COLO668 (cell line): Measurements from ENCODE around the gene PSMB10.
"Not testable (repeated sequence)": the region's sequence is repeated elsewhere in the genome, so short reads cannot be mapped to it uniquely, and the experiment has no call there.

Experiments
- DNase-seq: peaks from one replicate; lab custom pipeline; 2025; ENCODE audit not compliant: unreplicated experiment; lab: John Stamatoyannopoulos, UW

The PSMB10 gene

DNA sequence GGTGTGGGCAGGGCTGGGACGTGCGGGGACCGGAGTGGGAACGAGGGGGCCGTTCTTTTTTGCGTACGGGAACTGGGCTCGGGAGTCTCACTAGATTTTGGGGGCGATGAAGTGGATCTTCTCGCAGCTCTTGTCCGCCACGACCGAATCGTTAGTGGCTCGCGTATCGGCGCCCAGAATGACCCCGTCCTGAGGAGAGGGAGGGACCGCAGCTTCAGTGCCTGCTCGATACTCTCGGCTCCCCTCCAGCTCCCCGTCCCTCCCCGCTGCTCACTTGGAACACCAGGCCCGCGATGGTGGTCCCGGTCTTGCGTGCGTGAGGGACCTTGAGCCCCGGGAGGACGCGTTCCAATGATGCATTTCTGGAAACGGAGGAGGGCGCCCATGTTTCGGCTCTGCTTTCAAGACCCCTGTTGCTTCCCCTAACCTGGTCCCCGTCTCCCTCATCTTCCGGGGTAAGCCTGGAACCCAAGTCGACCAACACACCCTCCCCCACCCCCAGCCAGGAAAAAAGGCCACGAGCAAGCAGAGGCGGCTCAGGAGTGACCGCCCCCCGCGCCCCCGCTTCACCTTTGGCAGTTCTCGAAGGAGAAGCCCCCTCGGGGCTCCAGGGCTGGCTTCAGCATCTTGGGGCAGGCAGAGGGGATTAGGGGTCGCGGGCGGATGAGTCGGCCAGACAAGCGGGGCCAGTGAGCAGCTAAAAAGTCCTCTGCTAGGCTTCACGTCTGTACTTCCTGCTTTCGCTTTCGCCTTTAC is at the start of gene PSMB10:
Gene PSMB10, minus strand, starts transcription at position 727 of the 756 bp plus-strand sequence. Its CDS starts 101 bp downstream, at position 626.
- peak; percentile 53 for DNase-seq

DNA sequence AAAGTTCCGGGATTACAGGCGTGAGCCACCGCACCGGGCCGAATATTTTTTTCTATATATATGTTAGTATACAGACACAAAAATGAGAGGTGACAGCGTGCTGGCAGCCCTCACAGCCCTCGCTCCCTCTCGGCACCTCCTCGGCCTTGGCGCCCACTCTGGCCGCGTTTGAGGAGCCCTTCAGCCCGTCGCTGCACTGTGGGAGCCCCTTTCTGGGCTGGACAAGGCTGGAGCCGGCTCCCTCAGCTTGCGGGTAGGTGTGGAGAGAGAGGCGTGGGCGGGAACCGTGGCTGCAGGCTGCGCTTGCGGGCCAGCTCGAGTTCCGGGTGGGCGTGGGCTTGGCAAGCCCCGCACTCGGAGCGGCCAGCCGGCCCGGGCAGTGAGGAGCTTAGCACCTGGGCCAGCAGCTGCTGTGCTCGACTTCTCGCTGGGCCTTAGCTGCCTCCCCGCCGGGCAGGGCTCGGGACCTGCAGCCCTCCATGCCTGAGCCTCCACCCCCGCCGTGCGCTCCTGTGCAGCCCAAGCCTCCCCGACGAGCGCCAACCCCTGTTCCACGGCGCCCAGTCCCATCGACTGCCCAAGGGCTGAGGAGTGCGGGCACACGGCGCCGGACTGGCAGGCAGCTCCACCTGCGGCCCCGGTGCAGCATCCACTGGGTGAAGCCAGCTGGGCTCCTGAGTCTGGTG is 45.5 kb upstream of the PSMB10 start:
- DNase-seq: no peak

DNA sequence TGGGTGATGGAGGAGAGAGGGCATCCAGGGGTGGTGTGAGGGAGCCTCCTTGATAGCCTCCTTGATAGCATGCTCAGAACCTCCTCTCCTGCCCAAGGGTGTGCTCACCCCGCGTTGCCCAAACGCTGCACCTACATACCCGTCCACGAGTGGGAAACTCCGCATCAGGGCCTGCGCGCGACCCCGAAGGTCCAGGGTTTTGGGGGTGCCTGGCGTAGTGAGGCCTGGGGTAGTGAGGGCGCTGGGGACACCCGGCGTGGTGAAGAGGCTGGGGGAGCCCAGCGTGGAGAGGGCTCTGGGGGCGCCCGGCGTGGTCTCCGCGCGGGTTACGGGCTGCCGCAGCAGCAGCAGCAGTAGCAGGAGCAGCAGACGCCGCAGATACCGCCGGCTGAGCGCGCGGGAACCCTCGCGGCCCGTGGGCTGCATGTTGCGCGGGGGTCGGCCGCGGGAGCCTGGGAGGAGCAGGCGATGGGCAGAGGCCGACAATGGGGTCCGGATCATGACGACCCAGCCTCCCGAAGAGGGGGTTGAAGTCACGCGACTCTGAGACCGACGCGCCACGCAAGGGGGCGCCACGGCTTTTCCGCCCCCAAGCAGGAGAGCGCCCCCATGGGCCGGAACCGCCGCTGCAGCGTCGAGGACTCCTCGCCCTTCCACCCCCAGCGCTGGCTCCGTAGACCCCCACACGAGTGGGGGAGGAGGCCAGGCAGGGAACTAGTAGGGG is 43.5 kb upstream of the PSMB10 start, which contains the start of gene DPEP3:
Gene DPEP3, minus strand, starts transcription at position 545 of the 724 bp plus-strand sequence. Its CDS starts 119 bp downstream, at position 426.
- DNase-seq: no peak

DNA sequence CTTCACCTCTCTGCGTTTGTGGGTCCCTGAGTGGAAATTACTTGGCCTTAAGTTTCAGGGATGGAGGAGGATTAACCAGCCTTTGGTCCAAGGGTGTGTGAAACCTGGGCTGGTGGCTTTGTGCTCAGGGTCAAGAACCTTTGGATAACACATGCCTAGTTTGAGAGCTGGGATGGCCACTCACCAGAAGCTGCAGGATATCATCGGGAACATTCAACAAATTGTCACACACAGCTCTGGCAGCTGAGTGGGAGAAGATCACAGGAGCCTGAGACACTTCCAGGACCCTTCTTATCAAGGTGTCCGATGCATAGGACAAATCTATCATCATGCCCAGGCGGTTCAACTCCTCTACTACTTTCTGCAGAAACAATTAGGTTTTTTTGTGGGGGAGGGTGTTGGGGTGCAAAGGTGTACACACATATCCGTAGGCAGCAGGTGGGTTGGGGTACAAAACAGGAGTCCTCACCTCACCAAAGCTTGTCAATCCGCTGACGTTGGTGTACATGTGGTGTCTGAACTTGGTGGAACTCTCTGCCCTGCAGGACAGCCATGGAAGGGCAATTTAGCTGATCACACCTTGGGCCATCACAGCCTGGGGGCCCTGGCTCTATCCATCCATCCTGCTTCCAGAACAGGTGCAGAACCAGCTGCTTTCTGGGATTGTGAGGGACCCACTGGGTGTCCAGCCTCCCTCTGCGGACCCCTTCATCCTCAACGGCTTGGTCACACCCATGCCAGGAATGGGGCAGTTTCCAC is 41.0 kb upstream of the PSMB10 start:
- no peak for DNase-seq

DNA sequence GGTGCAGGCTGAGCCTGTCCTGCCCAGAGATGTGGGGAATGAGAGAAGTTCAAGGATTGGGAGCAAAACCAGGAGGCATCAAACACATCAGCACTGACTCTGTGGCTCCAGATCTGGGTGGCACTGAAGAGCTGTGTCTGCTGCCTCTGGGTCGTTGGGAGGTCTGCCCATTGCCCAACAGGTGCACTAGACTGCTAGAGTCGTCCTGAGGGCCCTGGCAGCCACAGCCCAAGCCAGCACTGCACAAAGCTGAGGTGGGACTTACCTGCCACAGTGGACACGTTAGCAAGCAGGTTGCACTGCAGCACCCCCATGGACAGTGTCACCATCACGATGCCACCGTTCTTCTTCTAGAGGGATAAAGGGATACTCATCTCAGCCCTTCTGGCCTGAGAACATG is 40.4 kb upstream of the PSMB10 start:
- DNase-seq: no peak

DNA sequence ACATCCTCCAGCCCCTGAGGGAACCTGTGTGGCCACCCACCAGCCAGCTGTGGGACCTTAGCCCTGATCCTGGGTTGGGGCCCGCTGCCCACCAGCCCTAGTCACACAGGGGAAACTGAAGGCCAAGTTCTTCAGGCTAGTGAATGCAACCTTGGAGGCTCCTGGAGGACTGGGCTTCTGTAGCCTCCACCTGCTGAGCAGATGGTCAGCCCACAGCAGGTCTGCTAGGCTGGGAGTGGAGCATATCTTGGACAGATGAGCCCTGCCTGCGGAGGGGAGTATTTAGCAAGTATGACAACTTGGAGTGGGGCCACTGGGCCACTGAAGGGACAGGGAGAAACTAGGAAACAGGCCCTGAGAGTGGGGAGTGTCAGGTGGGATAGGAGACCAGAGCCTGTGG is 39.6 kb upstream of the PSMB10 start:
- DNase-seq: no peak

DNA sequence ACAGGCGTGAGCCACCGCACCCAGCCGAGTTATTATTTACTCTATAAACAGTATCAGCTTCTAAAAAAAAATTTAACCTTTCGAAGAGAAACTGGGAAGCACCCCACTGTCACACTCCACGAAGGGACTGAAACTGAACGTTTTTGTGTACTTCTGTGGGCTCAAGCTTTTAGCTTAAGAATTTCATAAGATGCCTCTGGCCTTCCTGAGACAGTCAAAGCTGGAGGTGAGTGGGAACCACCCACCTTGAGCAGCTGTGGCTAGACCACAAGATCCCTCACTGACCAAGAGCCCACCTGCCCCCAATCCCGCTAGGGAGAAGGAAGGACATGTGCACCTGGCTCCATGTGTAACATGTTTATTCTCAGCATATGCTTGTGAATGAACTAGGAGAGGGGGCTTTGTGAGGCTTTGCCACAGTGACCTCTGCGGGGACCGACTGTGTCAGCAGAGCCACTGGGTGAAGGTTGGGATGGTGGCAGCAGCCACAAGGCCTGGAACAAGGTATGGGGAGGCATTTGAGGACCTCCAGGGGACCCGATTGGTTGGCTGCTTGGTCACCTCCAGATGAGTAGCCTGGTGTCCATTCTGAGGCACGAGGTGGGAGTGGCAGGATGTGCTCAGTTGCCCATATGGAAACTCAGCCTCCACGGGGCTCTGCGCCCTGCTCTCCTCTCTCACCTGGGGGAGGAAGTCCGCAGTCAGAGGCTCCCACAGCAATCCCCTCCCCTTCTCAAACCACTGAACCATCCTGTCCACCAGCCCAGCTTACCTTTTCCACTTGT is 38.9 kb upstream of the PSMB10 start:
- no peak for DNase-seq

DNA sequence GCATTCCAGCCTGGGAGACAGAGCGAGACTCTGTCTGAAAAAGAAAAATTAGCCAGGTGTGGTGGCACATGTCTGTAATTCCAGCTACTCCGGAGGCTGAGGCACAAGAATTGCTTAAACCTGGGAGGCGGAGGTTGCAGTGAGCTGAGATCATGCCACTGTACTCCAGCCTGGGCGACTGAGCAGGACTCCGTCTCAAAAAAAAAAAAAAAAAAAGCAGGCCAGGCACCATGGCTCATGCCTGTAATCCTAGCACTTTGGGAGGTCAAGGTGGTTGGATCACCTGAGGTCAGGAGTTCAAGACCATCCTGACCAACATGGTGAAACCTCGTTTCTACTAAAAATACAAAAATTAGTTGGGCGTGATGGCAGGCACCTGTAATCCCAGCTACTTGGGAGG is 35.6 kb upstream of the PSMB10 start:
- not testable (repeated sequence) for DNase-seq

DNA sequence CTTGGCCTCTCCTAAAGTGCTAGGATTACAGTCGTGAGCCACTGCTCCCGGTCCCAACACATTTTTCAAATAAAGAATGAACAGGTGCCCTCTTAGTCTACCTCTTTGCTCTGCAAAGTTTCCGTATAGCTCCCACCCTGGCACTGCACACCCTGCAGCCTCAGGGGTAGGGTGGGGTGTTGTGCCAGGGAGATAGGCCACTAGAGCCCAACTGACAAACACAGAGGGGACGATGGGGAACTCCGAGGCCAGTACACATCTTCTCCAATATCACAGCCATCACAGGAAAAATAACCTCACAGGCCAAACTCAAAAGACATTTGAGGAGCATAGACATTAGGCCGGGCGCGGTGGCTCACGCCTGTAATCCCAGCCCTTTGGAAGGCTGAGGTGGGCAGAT is 34.5 kb upstream of the PSMB10 start:
- DNase-seq: no peak

DNA sequence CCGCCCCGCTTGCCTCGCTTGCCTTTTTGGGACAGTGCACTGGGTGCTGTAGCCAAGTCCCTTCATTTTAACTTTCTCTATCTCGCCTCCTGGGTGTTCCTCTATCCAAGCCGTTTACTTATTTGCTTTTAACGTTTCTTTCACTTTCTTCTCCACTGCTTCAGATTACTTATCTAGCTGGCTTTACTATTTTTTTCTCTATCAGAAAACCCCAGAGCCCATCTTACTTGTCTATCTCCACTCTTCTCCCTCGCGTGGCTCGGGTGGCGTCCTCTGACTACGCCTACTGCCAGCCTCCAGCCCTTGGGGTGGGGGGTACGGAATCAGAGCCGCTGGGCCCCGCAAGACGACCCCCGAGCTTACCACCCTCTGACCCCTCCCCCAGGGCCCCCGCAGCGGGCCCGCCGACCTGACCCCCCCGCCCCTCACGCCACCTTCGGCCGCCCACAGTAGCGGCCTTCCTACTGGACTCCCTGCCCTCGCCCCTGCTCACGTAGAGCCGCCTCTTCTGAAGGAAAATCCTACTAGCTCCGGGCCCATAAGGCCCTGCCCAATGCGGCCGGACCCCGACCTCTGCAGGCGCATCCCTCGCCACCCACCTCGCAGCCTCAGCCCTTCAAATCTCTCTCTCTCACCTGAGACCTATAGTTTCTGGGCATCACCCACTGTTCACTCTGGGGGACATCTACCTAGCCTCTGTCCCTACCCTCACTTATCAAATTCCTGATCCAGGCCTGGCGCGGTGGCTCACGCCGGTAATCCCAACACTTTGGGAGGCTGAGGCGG is 32.8 kb upstream of the PSMB10 start:
- DNase-seq: no peak

DNA sequence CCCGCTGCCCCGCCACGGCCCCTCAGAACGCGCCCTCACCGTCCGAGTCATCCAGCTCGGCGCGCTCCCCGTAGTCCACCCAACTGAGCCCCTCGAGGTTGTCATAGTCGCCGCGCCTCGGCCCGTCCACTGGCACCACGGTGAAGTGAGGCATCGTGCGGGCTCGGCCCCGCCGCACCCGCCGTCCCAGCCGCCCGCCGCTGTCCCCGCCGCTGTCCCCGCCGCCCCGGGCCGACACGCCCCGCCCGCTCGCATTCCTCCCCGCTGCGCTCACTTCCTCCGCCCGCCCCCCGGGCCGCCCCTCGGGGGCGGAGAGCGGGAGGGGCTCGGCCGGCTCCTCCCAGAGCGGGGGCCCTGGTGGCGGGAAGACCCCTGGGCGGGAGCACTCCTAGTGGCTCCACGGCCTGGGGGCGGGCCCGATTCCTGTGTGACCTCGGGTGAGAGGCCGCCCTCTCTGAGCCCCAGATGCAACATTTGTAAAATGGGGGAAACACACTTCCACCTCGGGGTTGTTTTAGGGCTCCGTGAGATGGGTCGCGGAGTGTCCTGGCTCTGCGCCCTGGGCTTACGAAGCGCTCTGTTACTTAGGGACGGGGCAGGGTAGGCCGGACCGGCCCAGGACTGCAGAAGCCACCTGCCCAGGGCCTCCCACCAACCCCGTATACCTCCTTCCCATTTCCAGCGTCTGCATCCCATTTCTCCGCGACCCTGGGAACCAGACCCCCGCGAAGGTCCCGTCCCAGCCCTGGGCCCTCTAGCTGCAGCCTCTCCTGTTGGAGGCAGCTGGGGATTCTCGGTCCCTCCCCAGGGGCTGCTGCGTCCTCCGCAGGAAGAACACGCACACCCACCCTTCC is 32.0 kb upstream of the PSMB10 start, which contains the start of gene SLC12A4:
Gene SLC12A4, minus strand, starts transcription at position 238 of the 854 bp plus-strand sequence. Its CDS starts 84 bp downstream, at position 154.
- peak; percentile 37 for DNase-seq

DNA sequence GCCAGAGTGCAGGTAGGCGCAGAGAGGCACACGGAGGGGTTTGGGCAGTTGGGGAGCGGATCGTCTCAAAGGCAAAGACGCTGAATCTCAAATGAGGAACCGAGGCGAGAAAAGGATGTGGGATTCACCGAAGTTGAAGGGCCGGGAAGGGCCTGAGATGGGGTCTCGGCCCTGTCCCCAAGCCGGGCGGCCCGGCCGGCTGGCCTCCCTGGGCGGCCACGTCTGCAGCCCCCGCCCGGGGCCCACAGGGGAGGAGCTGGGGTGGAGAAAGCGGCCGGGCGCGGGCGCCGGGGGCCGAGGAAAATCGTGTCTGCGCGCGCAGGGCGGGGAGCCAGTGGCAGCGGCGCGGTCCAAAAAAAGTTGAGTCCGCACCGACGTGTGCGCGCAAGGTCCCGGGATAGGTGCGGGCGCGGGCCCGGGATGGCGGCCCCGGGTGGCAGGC is 31.3 kb upstream of the PSMB10 start:
- DNase-seq: no peak

DNA sequence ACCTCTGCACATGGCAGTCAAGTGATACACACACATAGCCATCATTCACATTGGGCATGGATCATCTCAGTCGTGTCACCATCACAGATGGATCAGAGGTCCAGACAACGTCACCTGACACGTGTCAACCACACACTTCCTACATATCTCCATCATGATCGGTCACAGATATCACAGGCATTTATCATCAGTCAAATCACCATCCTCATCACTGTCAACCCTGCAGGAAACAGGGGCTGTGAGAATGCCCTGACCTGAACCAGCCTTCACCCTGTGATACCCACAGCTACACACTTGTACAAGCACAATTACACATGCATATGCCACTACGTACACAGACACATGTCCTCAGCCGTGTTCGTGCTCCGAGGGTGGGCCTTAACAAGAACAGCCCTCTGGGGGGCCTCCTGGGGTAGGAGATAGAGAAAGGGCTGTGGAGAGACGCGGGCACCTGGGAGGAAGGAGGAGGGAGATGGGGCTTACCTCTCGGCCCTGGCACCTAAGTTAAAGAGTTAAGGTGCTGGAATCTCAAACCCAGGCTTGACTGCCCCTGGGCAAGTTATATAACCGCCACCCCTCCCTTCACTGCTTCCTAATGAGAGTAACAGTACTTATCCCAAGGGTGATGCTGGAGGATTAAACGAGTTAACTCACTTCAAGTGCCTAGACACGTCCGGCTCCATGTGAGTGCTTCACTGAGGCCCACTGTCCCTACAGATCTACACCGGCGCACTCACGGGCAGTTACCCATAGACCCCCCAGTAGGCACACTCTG is 30.7 kb upstream of the PSMB10 start:
- DNase-seq: no peak

DNA sequence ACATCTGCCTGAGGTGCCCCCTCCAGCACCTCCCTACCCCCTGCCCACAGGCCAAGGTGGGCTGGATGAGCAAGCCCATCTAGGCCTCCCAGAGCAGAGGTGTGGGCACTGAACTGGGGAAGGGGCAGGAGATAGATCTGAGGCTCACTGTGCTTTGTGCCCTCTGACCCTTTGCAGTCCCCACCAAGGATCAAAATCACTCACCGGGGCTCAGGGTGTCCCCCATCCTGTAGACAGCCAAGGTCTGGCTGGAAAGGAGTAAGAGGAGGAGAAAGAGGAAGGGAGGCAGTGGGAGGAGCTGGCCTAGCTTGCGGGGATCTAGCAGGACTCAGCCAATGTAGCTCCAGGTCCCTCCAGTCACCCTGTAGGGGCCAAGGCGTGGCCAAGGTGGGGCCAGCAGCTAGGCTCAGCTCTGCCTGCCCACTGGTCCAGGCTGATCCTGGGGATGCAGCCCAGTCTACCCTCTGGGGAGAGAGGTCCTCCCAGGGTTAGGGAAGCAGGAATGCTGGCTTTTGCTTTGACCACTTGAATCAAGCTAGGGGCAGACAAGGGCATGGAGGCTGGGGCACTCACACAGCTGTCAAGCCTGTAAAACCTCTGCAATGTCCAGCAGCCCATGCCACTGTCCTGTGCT is 30.0 kb upstream of the PSMB10 start:
- DNase-seq: no peak

DNA sequence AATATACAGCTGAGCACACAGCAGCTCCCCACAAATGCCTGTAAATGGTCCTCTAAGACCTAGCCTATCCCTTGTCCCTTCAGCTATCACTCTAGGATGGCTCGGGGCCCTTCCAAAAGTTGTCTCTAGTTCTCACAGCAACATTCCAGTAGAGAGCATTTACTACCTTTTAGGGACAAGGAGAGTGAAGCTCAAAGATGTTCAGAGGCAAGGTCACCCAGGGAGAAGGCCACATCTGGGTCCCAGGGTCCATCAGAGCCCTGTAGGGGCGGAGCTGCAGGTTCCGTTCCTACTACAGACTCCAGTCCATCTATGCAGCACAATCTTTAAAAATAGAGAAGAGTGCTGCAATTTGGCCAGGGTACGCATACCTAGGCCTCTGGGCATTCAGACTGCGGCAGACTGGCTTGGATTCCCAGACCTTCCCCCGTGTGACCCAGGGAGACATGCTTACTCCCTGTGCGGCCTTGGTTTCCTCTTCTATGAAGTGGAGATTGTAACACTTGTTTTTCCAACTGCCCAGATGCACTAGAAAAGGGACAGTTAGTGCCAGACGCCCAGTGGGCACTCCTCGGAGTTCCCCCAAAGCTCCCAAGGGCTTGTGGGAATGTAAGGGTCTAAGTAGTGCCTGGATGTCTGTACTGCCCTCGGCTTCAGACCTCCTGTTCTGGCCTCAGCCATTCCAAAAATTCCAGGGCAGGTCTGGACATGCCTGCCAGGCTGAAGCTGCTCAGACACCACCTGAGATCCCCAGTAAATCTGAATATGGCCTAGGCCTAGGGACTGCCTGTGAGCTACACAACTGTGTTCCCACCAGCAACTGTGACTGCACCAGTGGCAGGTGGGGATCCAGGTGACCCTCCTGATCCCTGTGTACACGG is 29.3 kb upstream of the PSMB10 start:
- peak; percentile 15 for DNase-seq

DNA sequence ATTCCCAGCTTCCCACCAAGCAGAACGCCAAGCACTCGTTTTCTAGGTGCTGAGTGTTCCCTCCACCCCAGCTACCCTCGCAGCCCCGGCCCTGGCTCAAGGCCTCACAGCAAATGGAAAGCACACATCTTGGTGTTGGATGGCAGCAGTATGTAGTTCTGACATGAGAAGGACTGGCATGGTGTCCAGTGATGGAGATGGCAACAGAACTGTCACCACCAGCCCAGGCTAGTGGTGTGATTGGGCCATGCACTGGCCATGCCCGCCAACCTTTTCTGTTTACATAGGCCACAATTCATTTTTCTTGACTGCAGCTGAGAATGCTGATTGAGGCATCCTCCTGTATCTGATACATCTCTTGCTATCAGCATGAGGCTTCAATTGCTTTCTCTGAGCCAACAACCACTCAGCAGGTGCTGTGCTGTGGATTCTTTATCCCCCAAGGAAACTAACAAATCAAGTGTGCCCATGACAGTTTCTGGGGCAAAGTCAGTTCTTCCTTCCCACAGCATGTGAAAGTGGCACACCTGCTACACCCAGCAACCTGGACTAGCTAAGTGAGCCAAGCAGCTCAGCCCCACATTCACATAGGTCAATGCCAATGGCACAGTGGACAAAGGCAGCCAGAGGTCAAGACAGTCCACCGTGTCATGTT is 28.0 kb upstream of the PSMB10 start:
- DNase-seq: no peak
